MM.1S (cell line): Measurements from ENCODE around the gene LBH.

Source experiments
- DNase-seq: peaks from one replicate; pipeline ENCODE4 v3.0.0-alpha.2; 2015
- H2AFZ ChIP-seq: fragments of 300-600 bp; sonication (generic); 2 replicates; pipeline ENCODE4 v1.6.0; 2016; ENCODE audit warnings: antibody characterized with exemption, low read length
- H3F3A ChIP-seq: fragments of 300-600 bp; sonication (generic); 2 replicates; pipeline ENCODE4 v1.6.1; 2016; ENCODE audit warnings: mild to moderate bottlenecking, antibody characterized with exemption, low read length, moderate library complexity, mixed read lengths; ENCODE audit not compliant: insufficient read depth
- H3K27ac ChIP-seq: fragments of 300-600 bp; sonication (generic); 2 replicates; pipeline ENCODE4 v1.5.1; 2016; ENCODE audit warnings: mild to moderate bottlenecking, low read length
- H3K27me3 ChIP-seq: fragments of 300-600 bp; sonication (generic); replicated peaks from 2 replicates; pipeline ENCODE4 v1.6.0; 2016; ENCODE audit warnings: low read length; ENCODE audit not compliant: insufficient read depth
- H3K36me3 ChIP-seq: fragments of 300-600 bp; sonication (generic); replicated peaks from 2 replicates; pipeline ENCODE4 v1.6.1; 2016; ENCODE audit warnings: mild to moderate bottlenecking, low read length, mixed read lengths; ENCODE audit not compliant: insufficient read depth
- H3K4me1 ChIP-seq: fragments of 300-600 bp; sonication (generic); 2 replicates; pipeline ENCODE4 v1.6.1; 2016; ENCODE audit warnings: low read length, mixed read lengths
- H3K4me2 ChIP-seq: fragments of 300-600 bp; sonication (generic); 2 replicates; pipeline ENCODE4 v1.6.0; 2016; ENCODE audit warnings: low read depth, low read length
- H3K4me3 ChIP-seq: fragments of 300-600 bp; sonication (generic); 2 replicates; pipeline ENCODE4 v1.5.1; 2016; ENCODE audit warnings: low read length, mixed read lengths
- H3K79me2 ChIP-seq: fragments of 300-600 bp; sonication (generic); 2 replicates; pipeline ENCODE4 v1.6.1; 2016; ENCODE audit warnings: mixed run types, low read length, mixed read lengths
- H3K9ac ChIP-seq: fragments of 300-600 bp; sonication (generic); 2 replicates; pipeline ENCODE4 v1.6.1; 2016; ENCODE audit warnings: low read length, mixed read lengths
- H3K9me2 ChIP-seq: fragments of 300-600 bp; sonication (generic); replicated peaks from 2 replicates; pipeline ENCODE4 v1.6.1; 2016; ENCODE audit warnings: mild to moderate bottlenecking, low read length, mixed read lengths; ENCODE audit not compliant: insufficient read depth
- H3K9me3 ChIP-seq: fragments of 300-600 bp; sonication (generic); replicated peaks from 2 replicates; pipeline ENCODE4 v1.6.1; 2016; ENCODE audit warnings: mild to moderate bottlenecking, low read length, mixed read lengths; ENCODE audit not compliant: insufficient read depth
- H4K20me1 ChIP-seq: fragments of 300-600 bp; sonication (generic); 2 replicates; pipeline ENCODE4 v1.6.1; 2016; ENCODE audit warnings: mild to moderate bottlenecking, low read length, moderate library complexity, mixed read lengths; ENCODE audit not compliant: insufficient read depth
- CTCF ChIP-seq: fragments of 300-600 bp; sonication (generic); IDR thresholded peaks from 2 replicates; pipeline ENCODE4 v1.5.1; 2016; ENCODE audit warnings: antibody characterized with exemption, low read length, mixed read lengths
- EZH2 ChIP-seq: fragments of 300-600 bp; sonication (generic); optimal IDR thresholded peaks from 2 replicates; pipeline ENCODE3; 2017; ENCODE audit warnings: low read depth, mild to moderate bottlenecking, antibody characterized with exemption, low read length, mixed read lengths
- EZH2phosphoT487 ChIP-seq: fragments of 300-600 bp; sonication (generic); IDR thresholded peaks from 2 replicates; pipeline ENCODE4 v1.6.1; 2018; ENCODE audit warnings: antibody characterized with exemption, low read length

The LBH gene

GRCh38 chr2:30280596-30281434, 49.5 kb downstream of the LBH start:
- Histone ChIP-seq H3K27me3 (no peaks in the 10 kb centered on the region), H3K9me2 (no peaks in the 10 kb centered on the region), H3K4me1 (no peaks in the 10 kb centered on the region), H3K4me2 (no peak overlapping the region), H3K4me3 (no peak overlapping the region), H2AFZ (no peak overlapping the region), H3K27ac (no peak overlapping the region), H3K79me2 (no peaks in the 10 kb centered on the region), H3K36me3 (no peaks in the 10 kb centered on the region), H3K9me3 (no peaks in the 10 kb centered on the region), H3K9ac (no peak overlapping the region), H3F3A (no peaks in the 10 kb centered on the region), H4K20me1 (no peaks in the 10 kb centered on the region)
- no peak for DNase-seq
- TF ChIP-seq EZH2phosphoT487 (no peak), CTCF (no peak), EZH2 (no peak)

- H3K9me3 ChIP-seq = no peaks in the 10 kb centered on the region
- TF ChIP-seq CTCF (no peak), EZH2phosphoT487 (no peak), EZH2 (no peak)
- no peak overlapping the region for H3K4me3 ChIP-seq
- H3K4me1 ChIP-seq = no peaks in the 10 kb centered on the region
- H3K9me2 ChIP-seq = no peaks in the 10 kb centered on the region
- H3K27me3 ChIP-seq = no peaks in the 10 kb centered on the region
- no peaks in the 10 kb centered on the region for H3F3A ChIP-seq
- no peak overlapping the region for H3K4me2 ChIP-seq
- H3K36me3 ChIP-seq = no peaks in the 10 kb centered on the region
- no peaks in the 10 kb centered on the region for H3K79me2 ChIP-seq
- no peak overlapping the region for H3K27ac ChIP-seq
- no peak overlapping the region for H2AFZ ChIP-seq
- DNase-seq = no peak
- H3K9ac ChIP-seq = no peak overlapping the region
- H4K20me1 ChIP-seq = no peaks in the 10 kb centered on the region
These were observed 50.7 kb downstream of the LBH start for GRCh38 chr2:30282081-30282480.

- Histone ChIP-seq H3K4me1 (no peaks in the 10 kb centered on the region), H3K9me3 (no peaks in the 10 kb centered on the region), H2AFZ (no peak overlapping the region), H3K9me2 (no peaks in the 10 kb centered on the region), H3K9ac (no peak overlapping the region), H3K79me2 (no peaks in the 10 kb centered on the region), H3K4me3 (no peak overlapping the region), H4K20me1 (no peaks in the 10 kb centered on the region), H3K27ac (no peak overlapping the region), H3K4me2 (no peak overlapping the region), H3K27me3 (no peaks in the 10 kb centered on the region), H3K36me3 (no peaks in the 10 kb centered on the region), H3F3A (no peaks in the 10 kb centered on the region)
- no peak for TF ChIP-seq CTCF
- TF ChIP-seq EZH2phosphoT487 = no peak
- TF ChIP-seq EZH2 = no peak
- DNase-seq = no peak
These were observed 51.4 kb downstream of the LBH start for GRCh38 chr2:30282721-30283120.
